Measurements from ENCODE around the gene TPBGL.

Gene TPBGL

GRCh38 chr11:75246671-75247350 is 6.2 kb downstream of the TPBGL start:
- DNase-seq, result no peak

- DNase-seq, result no peak
Measured at GRCh38 chr11:75248924-75249256, 8.3 kb downstream of the TPBGL start.

- DNase-seq, result no peak
Measured at GRCh38 chr11:75249704-75250103, 9.1 kb downstream of the TPBGL start.

- no peak for DNase-seq
Measured at GRCh38 chr11:75254326-75254725, 13.8 kb downstream of the TPBGL start.

- DNase-seq, result no peak
Measured at GRCh38 chr11:75260396-75261170, 20.0 kb downstream of the TPBGL start.

- DNase-seq, result no peak
Measured at GRCh38 chr11:75261902-75262361, 21.4 kb downstream of the TPBGL start.

- no peak for DNase-seq
Measured at GRCh38 chr11:75262436-75262835, 21.9 kb downstream of the TPBGL start.

GRCh38 chr11:75262961-75263852 is 22.6 kb downstream of the TPBGL start:
- no peak for DNase-seq

GRCh38 chr11:75263944-75264349 is 23.4 kb downstream of the TPBGL start:
- DNase-seq, result peak; percentile 22

GRCh38 chr11:75264356-75264755 is 23.8 kb downstream of the TPBGL start:
- DNase-seq, result no peak

- DNase-seq, result no peak
Measured at GRCh38 chr11:75264971-75265370, 24.4 kb downstream of the TPBGL start.

GRCh38 chr11:75265851-75266531 is 25.4 kb downstream of the TPBGL start:
- DNase-seq, result no peak

- DNase-seq, result no peak
Measured at GRCh38 chr11:75267171-75267970, 26.8 kb downstream of the TPBGL start.

- DNase-seq, result no peak
Measured at GRCh38 chr11:75268626-75269366, 28.2 kb downstream of the TPBGL start.

- DNase-seq, result no peak
Measured at GRCh38 chr11:75269367-75269660, 28.7 kb downstream of the TPBGL start.

GRCh38 chr11:75269896-75270295 is 29.3 kb downstream of the TPBGL start:
- DNase-seq, result no peak

GRCh38 chr11:75270896-75271418 is 30.4 kb downstream of the TPBGL start:
- DNase-seq, result peak; percentile 20

- DNase-seq, result no peak
Measured at GRCh38 chr11:75271730-75272129, 31.2 kb downstream of the TPBGL start.

- DNase-seq, result no peak
Measured at GRCh38 chr11:75272391-75272790, 31.8 kb downstream of the TPBGL start.

- no peak for DNase-seq
Measured at GRCh38 chr11:75272821-75273301, 32.3 kb downstream of the TPBGL start.

Data from activated CD4-positive, alpha-beta T cell treated with anti-CD3 and anti-CD28 coated beads, Interleukin-10, Interleukin-2, amounts not matched to agents 100 ng/mL and 50 ng/mL, durations not matched to agents 16 hours and 8 hours (primary cell).